A673 (cell line): ENCODE measurements around the gene ATP6V1C2. TPM values are rescaled to one million over a fixed set of nuclear protein-coding genes. Genes with fewer than 3 reads are reported as not detected.

Source experiments
- BruUV-seq: library from RNA; stranded (reverse); fragments of 400-500 nt; replicated peaks from 2 replicates; lab custom pipeline; 2021; lab: Mats Ljungman, UMichigan
- CTCF ChIA-PET: fragments of 300-600 bp; sonication (Branson Sonifier 250); formaldehyde crosslinking; loops from one replicate; lab custom pipeline; 2022; ENCODE audit warnings: antibody characterized with exemption; lab: Charles Lee
- POLR2A ChIA-PET: fragments of 300-600 bp; sonication (Branson Sonifier 250); formaldehyde crosslinking; loops from one replicate; lab custom pipeline; 2022; ENCODE audit warnings: antibody characterized with exemption; ENCODE audit not compliant: low non-redundant PET; lab: Charles Lee
- DNase-seq: peaks from one replicate; pipeline ENCODE4 v3.0.0-alpha.2; 2015; ENCODE audit warnings: low spot score
- H3K27ac ChIP-seq: fragments of 200-600 bp; sonication (generic); 2 replicates; pipeline ENCODE4 v1.5.1; 2016; ENCODE audit warnings: mixed run types, low read depth, mild to moderate bottlenecking, mixed read lengths, antibody characterized with exemption, low read length; ENCODE audit not compliant: poor library complexity, severe bottlenecking
- H3K27me3 ChIP-seq: fragments of 200-600 bp; sonication (generic); replicated peaks from 2 replicates; pipeline ENCODE4 v1.6.1; 2017; ENCODE audit warnings: mixed run types, low read depth, mild to moderate bottlenecking, mixed read lengths, antibody characterized with exemption, low read length; ENCODE audit not compliant: insufficient read depth, poor library complexity
- H3K36me3 ChIP-seq: fragments of 200-600 bp; sonication (generic); 2 replicates; pipeline ENCODE4 v1.6.1; 2016; ENCODE audit warnings: mixed run types, mild to moderate bottlenecking, mixed read lengths, antibody characterized with exemption, low read length; ENCODE audit not compliant: insufficient read depth, poor library complexity, severe bottlenecking
- H3K4me1 ChIP-seq: fragments of 200-600 bp; sonication (generic); 2 replicates; pipeline ENCODE4 v1.6.1; 2017; ENCODE audit warnings: mixed run types, mild to moderate bottlenecking, mixed read lengths, antibody characterized with exemption, low read length; ENCODE audit not compliant: insufficient read depth, poor library complexity, severe bottlenecking
- H3K4me3 ChIP-seq: fragments of 200-600 bp; sonication (generic); 2 replicates; pipeline ENCODE4 v1.5.1; 2016; ENCODE audit warnings: low read depth, mixed run types, mild to moderate bottlenecking, mixed read lengths, low read length; ENCODE audit not compliant: poor library complexity, severe bottlenecking
- H3K9me3 ChIP-seq: fragments of 200-600 bp; sonication (generic); 2 replicates; pipeline ENCODE4 v1.6.1; 2016; ENCODE audit warnings: mixed run types, low read depth, mild to moderate bottlenecking, mixed read lengths, antibody characterized with exemption, low read length; ENCODE audit not compliant: poor library complexity, severe bottlenecking
- CTCF ChIP-seq: fragments of 300-800, 200-600 bp; sonication (generic); conservative IDR thresholded peaks from 2 replicates; pipeline ENCODE4 v1.5.1; 2017; ENCODE audit warnings: low read depth, mild to moderate bottlenecking, antibody characterized with exemption, low read length, moderate library complexity, mixed read lengths
- EZH2 ChIP-seq: fragments of 200-600 bp; sonication (generic); IDR thresholded peaks from 2 replicates; pipeline ENCODE4 v1.6.1; 2017; ENCODE audit warnings: borderline replicate concordance, low read depth, mild to moderate bottlenecking, mixed read lengths, antibody characterized with exemption, low read length; ENCODE audit not compliant: poor library complexity, severe bottlenecking
- intact Hi-C: fragments of 100-400 bp; cut with micrococcal nuclease; formaldehyde crosslinking; loops from one replicate; pipeline ENCODE4 v1.10.0; 2022; ENCODE audit not compliant: unreplicated experiment
- total RNA-seq: library from RNA; stranded (reverse); gene quantifications from 2 replicates; pipeline ENCODE4 v1.2.3, GENCODE V29; 2021

Gene ATP6V1C2
- total RNA-seq, 1 experiment from 2014 or later: not detected

- H3K27ac ChIP-seq: no peak overlapping the region
- no TSS peak for BruUV-seq
- intact Hi-C loops: no loop called here
- no peak overlapping the region for H3K4me3 ChIP-seq
- ChIA-PET CTCF (no interaction called here), POLR2A (no interaction called here)
- H3K9me3 ChIP-seq: no peaks in the 10 kb centered on the region
- DNase-seq: peak; percentile 19
- TF ChIP-seq CTCF (no peak), EZH2 (no peak)
- peaks cover 3% of the 10 kb centered on the region for H3K27me3 ChIP-seq
- no peaks in the 10 kb centered on the region for H3K4me1 ChIP-seq
- H3K36me3 ChIP-seq: no peaks in the 10 kb centered on the region
Measured at GRCh38 chr2:10826625-10827024, 105.2 kb downstream of the ATP6V1C2 start.

GRCh38 chr2:10828346-10828745, 106.9 kb downstream of the ATP6V1C2 start:
- ChIA-PET POLR2A (no interaction called here), CTCF (no interaction called here)
- H3K27ac ChIP-seq: no peak overlapping the region
- H3K4me3 ChIP-seq: no peak overlapping the region
- H3K27me3 ChIP-seq: peaks cover 5% of the 10 kb centered on the region
- no TSS peak for BruUV-seq
- intact Hi-C loops: no loop called here
- H3K36me3 ChIP-seq: no peaks in the 10 kb centered on the region
- H3K9me3 ChIP-seq: no peaks in the 10 kb centered on the region
- DNase-seq: no peak
- H3K4me1 ChIP-seq: no peaks in the 10 kb centered on the region
- TF ChIP-seq CTCF: no peak
- TF ChIP-seq EZH2: no peak

- no peak overlapping the region for H3K27ac ChIP-seq
- intact Hi-C loops: no loop called here
- no peak overlapping the region for H3K4me3 ChIP-seq
- H3K4me1 ChIP-seq: no peaks in the 10 kb centered on the region
- no peaks in the 10 kb centered on the region for H3K36me3 ChIP-seq
- CTCF ChIA-PET: no interaction called here
- no TSS peak for BruUV-seq
- H3K27me3 ChIP-seq: peaks cover 5% of the 10 kb centered on the region
- H3K9me3 ChIP-seq: no peaks in the 10 kb centered on the region
- DNase-seq: no peak
- TF ChIP-seq CTCF (no peak), EZH2 (no peak)
- POLR2A ChIA-PET: no interaction called here
Measured at GRCh38 chr2:10829299-10829698, 107.9 kb downstream of the ATP6V1C2 start.
